ENCODE results near the gene RSPH4A.
A peak's percentile ranks its signal among the peaks of the same experiment; 100 is the strongest.

The RSPH4A gene

DNA sequence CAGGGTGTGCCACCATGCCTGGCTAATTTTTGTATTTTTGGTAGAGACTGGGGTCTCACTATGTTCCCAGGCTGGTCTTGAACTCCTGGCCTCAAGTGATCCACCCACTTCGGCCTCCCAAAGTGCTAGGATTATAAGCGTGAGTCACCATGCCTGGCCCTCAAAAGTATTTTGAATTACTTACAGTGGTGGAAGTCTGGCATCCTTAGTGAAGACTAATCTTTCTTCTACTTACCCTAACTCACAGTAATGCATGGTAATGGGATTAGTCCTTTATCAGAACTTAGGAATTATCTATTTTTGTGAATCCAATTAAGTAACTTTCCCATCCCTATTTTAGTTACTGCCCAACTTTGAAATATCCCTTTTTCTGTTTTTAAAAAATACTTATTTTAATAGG is 41.1 kb upstream of the RSPH4A start:
- H3K4me3 ChIP-seq (ENCODE audit: low read depth, low read length): no peak overlapping the region
- in situ Hi-C loops (cut with HindIII; ENCODE audit: low sequenced_read_pairs): no loop called here
- TF ChIP-seq, protein P1, sequence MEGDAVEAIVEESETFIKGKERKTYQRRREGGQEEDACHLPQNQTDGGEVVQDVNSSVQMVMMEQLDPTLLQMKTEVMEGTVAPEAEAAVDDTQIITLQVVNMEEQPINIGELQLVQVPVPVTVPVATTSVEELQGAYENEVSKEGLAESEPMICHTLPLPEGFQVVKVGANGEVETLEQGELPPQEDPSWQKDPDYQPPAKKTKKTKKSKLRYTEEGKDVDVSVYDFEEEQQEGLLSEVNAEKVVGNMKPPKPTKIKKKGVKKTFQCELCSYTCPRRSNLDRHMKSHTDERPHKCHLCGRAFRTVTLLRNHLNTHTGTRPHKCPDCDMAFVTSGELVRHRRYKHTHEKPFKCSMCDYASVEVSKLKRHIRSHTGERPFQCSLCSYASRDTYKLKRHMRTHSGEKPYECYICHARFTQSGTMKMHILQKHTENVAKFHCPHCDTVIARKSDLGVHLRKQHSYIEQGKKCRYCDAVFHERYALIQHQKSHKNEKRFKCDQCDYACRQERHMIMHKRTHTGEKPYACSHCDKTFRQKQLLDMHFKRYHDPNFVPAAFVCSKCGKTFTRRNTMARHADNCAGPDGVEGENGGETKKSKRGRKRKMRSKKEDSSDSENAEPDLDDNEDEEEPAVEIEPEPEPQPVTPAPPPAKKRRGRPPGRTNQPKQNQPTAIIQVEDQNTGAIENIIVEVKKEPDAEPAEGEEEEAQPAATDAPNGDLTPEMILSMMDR (IDR thresholded peaks at IDR 0.05; ENCODE audit: low read depth, low read length, missing control alignments): no peak
- no peak for DNase-seq (ENCODE audit: low read depth)

DNA sequence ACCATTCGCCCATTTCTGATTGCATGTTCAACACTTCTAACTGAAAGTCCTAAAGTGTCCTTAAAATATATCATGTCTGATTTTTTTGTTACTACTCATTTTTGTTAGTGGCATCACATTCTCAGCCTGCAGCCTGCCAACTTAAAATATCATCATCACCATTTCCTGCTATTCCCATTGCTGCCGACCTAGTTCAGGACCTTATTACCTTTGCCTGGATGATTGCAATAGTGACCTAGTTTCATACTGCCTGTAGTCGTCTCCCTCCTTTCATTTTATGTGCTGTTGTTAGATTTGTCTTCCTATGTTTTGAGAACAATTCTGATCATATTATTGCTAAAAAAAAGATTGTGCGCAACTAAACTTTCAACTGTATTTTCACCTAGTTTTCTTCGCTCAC is 38.8 kb upstream of the RSPH4A start:
- H3K4me3 ChIP-seq (ENCODE audit: low read depth, low read length): no peak overlapping the region
- in situ Hi-C loops (cut with HindIII; ENCODE audit: low sequenced_read_pairs): no loop called here
- TF ChIP-seq, protein P1 (IDR thresholded peaks at IDR 0.05; ENCODE audit: low read depth, low read length, missing control alignments): no peak
- no peak for DNase-seq (ENCODE audit: low read depth)

DNA sequence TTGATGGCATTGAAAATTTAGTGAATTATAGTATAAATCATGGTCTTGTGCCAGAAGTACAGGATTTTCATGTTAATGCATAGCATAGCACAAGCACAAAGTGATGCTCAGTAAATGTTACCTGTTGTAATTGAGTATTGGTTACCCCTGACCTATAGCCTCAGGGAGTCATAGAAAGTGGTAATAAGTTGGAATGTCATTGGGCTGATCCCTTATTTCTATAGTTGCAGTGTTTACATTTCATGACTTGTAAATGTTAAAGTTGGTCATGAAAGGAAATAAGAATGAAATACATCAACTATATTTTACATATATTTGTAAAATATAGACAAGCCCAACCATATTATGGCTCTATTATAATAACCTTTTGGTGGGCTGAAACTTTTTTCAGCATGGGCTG is 37.9 kb upstream of the RSPH4A start:
- TF ChIP-seq, protein P1 (IDR thresholded peaks at IDR 0.05; ENCODE audit: low read depth, low read length, missing control alignments): no peak
- DNase-seq (ENCODE audit: low read depth): no peak
- no peak overlapping the region for H3K4me3 ChIP-seq (ENCODE audit: low read depth, low read length)
- in situ Hi-C loops (cut with HindIII; ENCODE audit: low sequenced_read_pairs): no loop called here

DNA sequence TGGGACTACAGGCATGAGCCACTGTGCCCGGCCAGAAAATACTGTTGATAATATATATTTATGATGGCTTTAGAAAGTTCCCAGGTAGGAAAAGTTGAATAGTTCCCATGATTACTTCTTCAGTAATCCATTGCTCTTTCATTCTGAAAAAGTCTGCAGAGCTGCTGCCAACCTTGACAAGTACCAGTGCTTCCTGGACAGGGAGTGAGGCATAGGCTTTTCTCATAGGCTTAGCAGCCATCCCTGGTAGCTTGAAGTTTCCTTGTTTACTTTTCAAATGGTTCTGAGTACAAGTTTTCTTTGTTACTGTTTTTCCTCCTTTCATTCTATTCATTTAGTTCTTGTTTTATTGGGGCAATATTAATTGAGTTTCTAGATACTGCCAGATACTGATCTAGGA is 37.1 kb upstream of the RSPH4A start:
- TF ChIP-seq, protein P1 (IDR thresholded peaks at IDR 0.05; ENCODE audit: low read depth, low read length, missing control alignments): no peak
- no peak for DNase-seq (ENCODE audit: low read depth)
- in situ Hi-C loops (cut with HindIII; ENCODE audit: low sequenced_read_pairs): no loop called here
- no peak overlapping the region for H3K4me3 ChIP-seq (ENCODE audit: low read depth, low read length)

DNA sequence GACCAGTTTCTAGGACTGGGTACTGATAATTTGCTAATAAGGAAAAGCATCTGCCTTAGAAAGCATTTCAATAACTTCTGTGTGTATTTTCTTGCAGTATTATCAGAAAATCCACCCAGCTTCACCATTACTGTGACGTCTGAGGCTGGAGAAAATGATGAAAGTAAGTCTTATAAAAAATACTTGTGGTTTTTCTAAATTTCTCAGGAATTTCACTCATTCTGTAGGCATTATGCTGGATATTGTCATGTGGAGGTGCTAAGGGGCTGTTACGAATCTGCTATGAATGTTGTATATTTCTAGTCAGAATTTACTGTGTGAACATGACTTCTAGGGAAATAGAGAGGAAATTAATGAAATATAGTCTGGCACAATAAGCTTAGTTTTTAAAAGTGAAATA is 36.1 kb upstream of the RSPH4A start:
- TF ChIP-seq, protein P1 (IDR thresholded peaks at IDR 0.05; ENCODE audit: low read depth, low read length, missing control alignments): no peak
- DNase-seq (ENCODE audit: low read depth): peak; percentile 38
- H3K4me3 ChIP-seq (ENCODE audit: low read depth, low read length): no peak overlapping the region
- in situ Hi-C loops (cut with HindIII; ENCODE audit: low sequenced_read_pairs): no loop called here

DNA sequence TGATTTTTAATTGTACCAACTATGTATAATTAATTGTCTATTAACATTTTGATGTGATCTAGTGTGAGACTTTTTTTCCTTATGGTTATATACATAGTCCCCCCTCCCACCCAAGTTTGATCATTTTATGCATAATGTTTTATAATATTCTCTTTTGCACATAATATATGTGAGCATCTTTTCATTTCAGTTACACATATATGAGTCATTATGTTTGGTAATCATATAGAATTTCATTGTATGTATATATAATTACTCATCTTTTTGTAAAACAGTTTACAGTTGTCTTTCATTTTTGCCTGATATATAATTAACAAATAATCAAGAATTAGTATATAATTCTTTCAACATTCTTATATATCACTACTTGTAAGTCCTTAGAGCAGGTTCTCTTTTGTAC is 30.0 kb upstream of the RSPH4A start:
- TF ChIP-seq, protein P1 (IDR thresholded peaks at IDR 0.05; ENCODE audit: low read depth, low read length, missing control alignments): no peak
- no peak for DNase-seq (ENCODE audit: low read depth)
- no peak overlapping the region for H3K4me3 ChIP-seq (ENCODE audit: low read depth, low read length)
- in situ Hi-C loops (cut with HindIII; ENCODE audit: low sequenced_read_pairs): no loop called here

DNA sequence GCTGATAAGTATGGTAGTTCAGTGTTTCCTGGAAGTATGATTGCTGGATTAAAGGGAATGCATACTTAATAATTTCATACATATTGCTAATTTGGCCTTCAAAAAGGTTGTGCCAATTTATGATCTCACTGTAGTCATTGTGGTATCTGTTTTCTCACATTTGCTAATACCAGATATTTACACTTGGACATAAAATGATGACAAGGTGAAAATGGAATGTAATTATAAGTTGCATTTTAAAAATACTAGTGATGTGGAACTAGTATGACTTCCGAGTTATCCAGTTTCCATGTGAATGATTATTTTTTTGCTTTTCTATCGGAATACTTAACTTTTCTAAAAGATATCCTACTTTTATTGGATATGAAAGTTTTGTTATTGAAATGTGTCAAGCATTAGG is 29.5 kb upstream of the RSPH4A start:
- TF ChIP-seq, protein P1 (IDR thresholded peaks at IDR 0.05; ENCODE audit: low read depth, low read length, missing control alignments): no peak
- DNase-seq (ENCODE audit: low read depth): no peak
- no peak overlapping the region for H3K4me3 ChIP-seq (ENCODE audit: low read depth, low read length)
- in situ Hi-C loops (cut with HindIII; ENCODE audit: low sequenced_read_pairs): no loop called here

Measured in astrocyte of the cerebellum (primary cell).